Testis (tissue), 3 donors: ENCODE results near the gene KMO. TPM values are rescaled to one million over a fixed set of nuclear protein-coding genes. Genes with fewer than 3 reads are reported as not detected.

ENCODE experiments used
- DNase-seq: peaks from one replicate; pipeline ENCODE4 v3.0.0-alpha.2; 2019
- H3K27ac ChIP-seq, 2 donors: fragments of 200-600 bp; sonication (generic); one replicate each; pipeline ENCODE4 v1.5.1; 2019
- H3K27me3 ChIP-seq: fragments of 200-600 bp; sonication (generic); one replicate; pipeline ENCODE4 v1.5.1; 2019
- H3K36me3 ChIP-seq: fragments of 200-600 bp; sonication (generic); one replicate; pipeline ENCODE4 v1.5.1; 2017; ENCODE audit warnings: low read depth; ENCODE audit errors: missing control alignments
- H3K4me1 ChIP-seq: fragments of 200-600 bp; sonication (generic); one replicate; pipeline ENCODE4 v1.5.1; 2019
- H3K4me3 ChIP-seq, 2 donors: fragments of 200-600 bp; sonication (generic); one replicate each; pipeline ENCODE4 v1.5.1; 2017 to 2019
- H3K9me3 ChIP-seq: fragments of 200-600 bp; sonication (generic); one replicate; pipeline ENCODE4 v1.5.1; 2017
- POLR2A ChIP-seq: fragments of 450-650 bp; IDR thresholded peaks from one replicate; pipeline ENCODE4 v1.6.1; 2017; ENCODE audit warnings: antibody characterized with exemption, mild to moderate bottlenecking, moderate library complexity
- WGBS, 2 donors: methylation state at CpG; one replicate each; pipeline ENCODE4 v1.1.5; 2018; 5-methylcytosine and 5-hydroxymethylcytosine counted together
- intact Hi-C: fragments of 100-400 bp; cut with DNase I; formaldehyde crosslinking; loops from one replicate; pipeline ENCODE4 v1.15.1; 2023; ENCODE audit warnings: low total_unique reads
- polyA plus RNA-seq: library from polyadenylated mRNA; stranded (reverse); fragments of 350-450 nt; fragmentation: Illumina TruSeq; extraction: RNeasy Lipid Tissue Mini Kit (QIAGEN cat#74804); gene quantifications from one replicate; pipeline ENCODE4 v1.2.3, GENCODE V29; 2014; ENCODE audit warnings: low read depth, low replicate concordance; ENCODE audit not compliant: insufficient read depth
- total RNA-seq, 2 donors: library from RNA; depleted of rRNA; stranded (reverse); fragments of >200 nt; gene quantifications; one replicate each; pipeline ENCODE4 v1.2.3, GENCODE V29; 2016
- TF ChIP-seq, protein P1 (sequence below), 3 experiments: fragments of 450-650 bp in 2 of 3; fragments of 200-600 bp in 1 of 3; sonication (generic) in 1 of 3; IDR thresholded peaks; one replicate each; pipeline ENCODE4 v1.5.1; 2016 to 2019; ENCODE audit warnings: antibody characterized with exemption in 3 of 3, mild to moderate bottlenecking in 2 of 3, moderate library complexity in 1 of 3

The KMO gene
- total and polyA plus RNA-seq, 3 donors from 2014 or later, result 0.39 to 1.5 (median 0.99) TPM

DNA sequence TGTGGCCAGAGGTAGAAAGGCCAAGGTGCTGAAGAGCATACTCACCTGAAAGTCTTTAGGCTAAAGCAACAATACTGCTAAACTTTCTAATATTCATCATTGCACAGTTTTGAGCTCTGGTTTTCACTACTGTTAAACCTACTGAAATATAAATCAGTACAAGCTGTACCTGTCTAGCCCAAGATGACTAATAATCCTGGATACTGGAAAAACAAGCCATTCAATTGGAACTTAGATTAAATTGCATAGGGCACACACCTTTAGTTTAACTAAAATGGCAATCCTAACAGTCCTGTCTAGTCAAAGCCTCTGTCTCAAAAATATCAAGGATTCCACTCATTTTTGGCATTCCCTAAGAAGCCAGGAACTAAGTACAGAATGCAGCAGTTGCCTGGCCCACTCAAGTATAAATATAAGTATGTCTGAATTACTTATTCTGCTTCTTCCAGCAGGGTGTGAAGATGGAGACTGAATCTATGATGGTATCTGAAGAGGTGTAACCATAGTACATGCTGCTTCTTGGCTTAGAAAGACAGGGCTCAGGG lies 104.9 kb downstream of the KMO start:
- DNase-seq, result no peak
- intact Hi-C loops, result no loop called here
- TF ChIP-seq, protein P1, sequence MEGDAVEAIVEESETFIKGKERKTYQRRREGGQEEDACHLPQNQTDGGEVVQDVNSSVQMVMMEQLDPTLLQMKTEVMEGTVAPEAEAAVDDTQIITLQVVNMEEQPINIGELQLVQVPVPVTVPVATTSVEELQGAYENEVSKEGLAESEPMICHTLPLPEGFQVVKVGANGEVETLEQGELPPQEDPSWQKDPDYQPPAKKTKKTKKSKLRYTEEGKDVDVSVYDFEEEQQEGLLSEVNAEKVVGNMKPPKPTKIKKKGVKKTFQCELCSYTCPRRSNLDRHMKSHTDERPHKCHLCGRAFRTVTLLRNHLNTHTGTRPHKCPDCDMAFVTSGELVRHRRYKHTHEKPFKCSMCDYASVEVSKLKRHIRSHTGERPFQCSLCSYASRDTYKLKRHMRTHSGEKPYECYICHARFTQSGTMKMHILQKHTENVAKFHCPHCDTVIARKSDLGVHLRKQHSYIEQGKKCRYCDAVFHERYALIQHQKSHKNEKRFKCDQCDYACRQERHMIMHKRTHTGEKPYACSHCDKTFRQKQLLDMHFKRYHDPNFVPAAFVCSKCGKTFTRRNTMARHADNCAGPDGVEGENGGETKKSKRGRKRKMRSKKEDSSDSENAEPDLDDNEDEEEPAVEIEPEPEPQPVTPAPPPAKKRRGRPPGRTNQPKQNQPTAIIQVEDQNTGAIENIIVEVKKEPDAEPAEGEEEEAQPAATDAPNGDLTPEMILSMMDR (IDR thresholded peaks at IDR 0.05), result no peak
- TF ChIP-seq POLR2A, result no peak
- no peaks in the 10 kb centered on the region for H3K27me3 ChIP-seq
- H3K9me3 ChIP-seq, result no peaks in the 10 kb centered on the region
- peaks cover 11% of the 10 kb centered on the region for H3K4me1 ChIP-seq
- no peak overlapping the region for H3K4me3 ChIP-seq
- no peak overlapping the region for H3K27ac ChIP-seq
- no peaks in the 10 kb centered on the region for H3K36me3 ChIP-seq

- Histone ChIP-seq H3K4me1 (peaks cover 11% of the 10 kb centered on the region), H3K4me3 (no peak overlapping the region), H3K36me3 (no peaks in the 10 kb centered on the region), H3K27me3 (no peaks in the 10 kb centered on the region), H3K9me3 (no peaks in the 10 kb centered on the region), H3K27ac (no peak overlapping the region)
- DNase-seq, result no peak
- WGBS, 2 donors, result 53 to 65% methylated on average over 4 of the region's 4 CpGs
- no peak for TF ChIP-seq POLR2A
- TF ChIP-seq, protein P1 (IDR thresholded peaks at IDR 0.05), result no peak
- intact Hi-C loops, result no loop called here
These were observed 105.4 kb downstream of the KMO start for GRCh38 chr1:241637604-241638003.

DNA sequence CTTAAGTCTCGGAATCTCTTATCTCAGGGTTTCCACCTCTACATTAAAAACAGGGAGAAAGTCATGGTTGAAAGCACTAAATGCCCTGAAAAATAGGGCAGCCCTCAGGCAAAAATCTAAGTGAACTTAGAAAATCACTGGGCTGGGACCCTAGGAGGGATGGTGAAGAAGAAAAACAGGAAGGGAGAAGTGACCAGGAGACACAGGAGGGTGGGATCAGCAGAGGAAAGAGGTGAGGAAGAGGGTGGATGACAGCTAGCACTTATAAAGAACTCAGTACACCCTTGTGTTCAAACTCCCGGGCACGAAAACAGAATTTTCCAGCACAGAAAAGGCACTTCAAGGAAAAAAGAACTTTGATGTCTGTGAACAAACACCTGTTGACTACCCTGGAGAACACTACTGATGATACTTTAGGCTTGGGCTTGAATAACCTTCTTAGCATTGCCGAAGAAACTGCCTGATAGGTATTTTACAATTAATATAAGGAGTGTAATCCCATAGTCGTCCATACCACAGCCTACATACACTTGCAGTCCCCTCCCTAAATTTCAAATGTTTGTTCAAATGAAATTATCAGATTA lies 106.0 kb downstream of the KMO start:
- H3K9me3 ChIP-seq, result no peaks in the 10 kb centered on the region
- no peaks in the 10 kb centered on the region for H3K27me3 ChIP-seq
- peaks cover 11% of the 10 kb centered on the region for H3K4me1 ChIP-seq
- no peaks in the 10 kb centered on the region for H3K36me3 ChIP-seq
- no peak overlapping the region for H3K27ac ChIP-seq
- DNase-seq, result no peak
- intact Hi-C loops, result no loop called here
- no peak overlapping the region for H3K4me3 ChIP-seq
- 39 to 44% methylated on average over 5 of the region's 5 CpGs for WGBS, 2 donors
- TF ChIP-seq, protein P1 (IDR thresholded peaks at IDR 0.05), result no peak
- TF ChIP-seq POLR2A, result no peak

- WGBS, 2 donors, result 9% methylated on average over 11 of the region's 11 CpGs
- H3K4me3 ChIP-seq, result peak overlapping the region; percentile 83 to 95
- H3K36me3 ChIP-seq, result no peaks in the 10 kb centered on the region
- DNase-seq, result no peak
- peaks cover 11% of the 10 kb centered on the region for H3K4me1 ChIP-seq
- H3K9me3 ChIP-seq, result no peaks in the 10 kb centered on the region
- no peaks in the 10 kb centered on the region for H3K27me3 ChIP-seq
- H3K27ac ChIP-seq, result peak overlapping the region; percentile 81 to 87
- no peak for TF ChIP-seq POLR2A
- TF ChIP-seq, protein P1 (IDR thresholded peaks at IDR 0.05), result no peak
- intact Hi-C loops, result no loop called here
These were observed 106.9 kb downstream of the KMO start for GRCh38 chr1:241638909-241639622.
